Effector memory CD8-positive, alpha-beta T cell (primary cell): Measurements from ENCODE around the gene MRPL54.

Experiments
- ATAC-seq: fragments of 150-1000 bp; cut with Tn5 transposase; replicated peaks from 2 replicates; pipeline ENCODE4 v1.10.0; 2021; ENCODE audit warnings: mild to moderate bottlenecking, moderate library complexity
- DNase-seq, 3 experiments: peaks; one replicate each; pipeline ENCODE4 v3.0.0; 2021
- H3K27ac Mint-ChIP-seq, 2 donors: one replicate each; pipeline ENCODE4 v1.8.0; 2022; ENCODE audit warnings: mild to moderate bottlenecking in 2 of 2, mixed read lengths in 2 of 2, moderate library complexity in 2 of 2
- H3K27me3 Mint-ChIP-seq, 2 donors: one replicate each; pipeline ENCODE4 v1.8.0; 2022; ENCODE audit warnings: mixed read lengths in 2 of 2
- H3K36me3 Mint-ChIP-seq: one replicate; pipeline ENCODE4 v1.8.0; 2022; ENCODE audit warnings: mild to moderate bottlenecking, moderate library complexity, mixed read lengths; ENCODE audit not compliant: insufficient read depth
- H3K4me1 Mint-ChIP-seq, 2 donors: one replicate each; pipeline ENCODE4 v1.8.0; 2022; ENCODE audit warnings: low read depth in 2 of 2, mixed read lengths in 2 of 2
- H3K4me3 Mint-ChIP-seq, 2 donors: one replicate each; pipeline ENCODE4 v1.8.0; 2022; ENCODE audit warnings: mild to moderate bottlenecking in 2 of 2, mixed read lengths in 2 of 2, moderate library complexity in 2 of 2
- H3K9me3 Mint-ChIP-seq, 2 donors: one replicate each; pipeline ENCODE4 v1.8.0; 2022; ENCODE audit warnings: mixed read lengths in 2 of 2

MRPL54 gene

GRCh38 chr19:3788996-3789778 is 26.7 kb downstream of the MRPL54 start:
- peaks cover 19% of the 10 kb centered on the region for H3K36me3 Mint-ChIP-seq
- H3K27me3 Mint-ChIP-seq = no peaks in the 10 kb centered on the region
- ATAC-seq (peak; percentile 74), DNase-seq (peak; percentile 53 to 61 (median 53))
- no peaks in the 10 kb centered on the region for H3K9me3 Mint-ChIP-seq
- H3K27ac Mint-ChIP-seq = peak overlapping the region; percentile 85 to 87
- H3K4me3 Mint-ChIP-seq = peak overlapping the region; percentile 81 to 83
- peaks cover 35 to 42% of the 10 kb centered on the region in 2 donors for H3K4me1 Mint-ChIP-seq

- DNase-seq (no peak), ATAC-seq (no peak)
Measured at GRCh38 chr19:3790209-3790734, 27.8 kb downstream of the MRPL54 start.

GRCh38 chr19:3790941-3791340 is 28.5 kb downstream of the MRPL54 start:
- DNase-seq (no peak), ATAC-seq (no peak)
- Mint-ChIP-seq H3K9me3 (no peaks in the 10 kb centered on the region), H3K4me1 (peaks cover 31 to 40% of the 10 kb centered on the region in 2 donors), H3K27ac (peak overlapping the region; percentile 85 to 87), H3K27me3 (no peaks in the 10 kb centered on the region), H3K36me3 (peaks cover 11% of the 10 kb centered on the region), H3K4me3 (peak overlapping the region; percentile 81 to 83)

More at GRCh38 chr19:3790209-3790734, 27.8 kb downstream of the MRPL54 start:
- Mint-ChIP-seq H3K9me3 (no peaks in the 10 kb centered on the region), H3K27ac (peak overlapping the region; percentile 85 to 87), H3K4me1 (peaks cover 31 to 40% of the 10 kb centered on the region in 2 donors), H3K27me3 (no peaks in the 10 kb centered on the region), H3K4me3 (peak overlapping the region; percentile 81 to 83), H3K36me3 (peaks cover 11% of the 10 kb centered on the region)

GRCh38 chr19:3792114-3792513 is 29.6 kb downstream of the MRPL54 start:
- no peak for DNase-seq
- peaks cover 5% of the 10 kb centered on the region for H3K36me3 Mint-ChIP-seq
- ATAC-seq = no peak
- no peak overlapping the region for H3K4me3 Mint-ChIP-seq
- H3K27ac Mint-ChIP-seq = peak overlapping the region in 1 of 2 donors; percentile 65
- peaks cover 6% of the 10 kb centered on the region in 2 donors for H3K9me3 Mint-ChIP-seq
- peaks cover 38 to 44% of the 10 kb centered on the region in 2 donors for H3K4me1 Mint-ChIP-seq
- no peaks in the 10 kb centered on the region for H3K27me3 Mint-ChIP-seq

GRCh38 chr19:3793799-3794198 is 31.3 kb downstream of the MRPL54 start:
- ATAC-seq = no peak
- no peak overlapping the region for H3K27ac Mint-ChIP-seq
- peaks cover 5% of the 10 kb centered on the region for H3K36me3 Mint-ChIP-seq
- peaks cover 6 to 7% of the 10 kb centered on the region in 2 donors for H3K9me3 Mint-ChIP-seq
- H3K4me1 Mint-ChIP-seq = peaks cover 38 to 46% of the 10 kb centered on the region in 2 donors
- DNase-seq = no peak
- H3K27me3 Mint-ChIP-seq = no peaks in the 10 kb centered on the region
- no peak overlapping the region for H3K4me3 Mint-ChIP-seq

- Mint-ChIP-seq H3K4me3 (peak overlapping the region in 1 of 2 donors; percentile 57), H3K9me3 (peaks cover 6 to 7% of the 10 kb centered on the region in 2 donors), H3K27me3 (no peaks in the 10 kb centered on the region), H3K27ac (peak overlapping the region in 1 of 2 donors; percentile 56), H3K4me1 (peaks cover 31 to 40% of the 10 kb centered on the region in 2 donors), H3K36me3 (no peaks in the 10 kb centered on the region)
- no peak for DNase-seq
- ATAC-seq = no peak
Measured at GRCh38 chr19:3796358-3796757, 33.9 kb downstream of the MRPL54 start.

- peak; percentile 82 for ATAC-seq
- Mint-ChIP-seq H3K27me3 (no peaks in the 10 kb centered on the region), H3K36me3 (no peaks in the 10 kb centered on the region), H3K9me3 (peaks cover 6 to 7% of the 10 kb centered on the region in 2 donors), H3K4me3 (peak overlapping the region; percentile 52 to 57), H3K27ac (peak overlapping the region in 1 of 2 donors; percentile 56), H3K4me1 (peaks cover 35 to 37% of the 10 kb centered on the region in 2 donors)
- DNase-seq = peak; percentile 33 to 40 (median 37)
Measured at GRCh38 chr19:3798137-3798536, 35.7 kb downstream of the MRPL54 start.

- Mint-ChIP-seq H3K9me3 (peaks cover 6 to 7% of the 10 kb centered on the region in 2 donors), H3K4me3 (peak overlapping the region; percentile 65 to 68), H3K27me3 (no peaks in the 10 kb centered on the region), H3K4me1 (peaks cover 35 to 39% of the 10 kb centered on the region in 2 donors), H3K27ac (peak overlapping the region; percentile 44 to 86), H3K36me3 (no peaks in the 10 kb centered on the region)
- no peak for DNase-seq
- ATAC-seq = no peak
Measured at GRCh38 chr19:3800996-3801395, 38.5 kb downstream of the MRPL54 start.

- Mint-ChIP-seq H3K4me1 (peaks cover 37 to 38% of the 10 kb centered on the region in 2 donors), H3K4me3 (peak overlapping the region; percentile 65 to 68), H3K27ac (peak overlapping the region; percentile 44 to 86), H3K9me3 (peaks cover 4 to 6% of the 10 kb centered on the region in 2 donors), H3K27me3 (no peaks in the 10 kb centered on the region), H3K36me3 (peaks cover 4% of the 10 kb centered on the region)
- ATAC-seq (peak; percentile 81), DNase-seq (peak; percentile 60 to 69 (median 67))
Measured at GRCh38 chr19:3801412-3802096, 39.1 kb downstream of the MRPL54 start.

- H3K27me3 Mint-ChIP-seq = no peaks in the 10 kb centered on the region
- DNase-seq (no peak), ATAC-seq (no peak)
- H3K36me3 Mint-ChIP-seq = peaks cover 5% of the 10 kb centered on the region
- H3K27ac Mint-ChIP-seq = peak overlapping the region in 1 of 2 donors; percentile 66
- H3K9me3 Mint-ChIP-seq = no peaks in the 10 kb centered on the region
- peak overlapping the region in 1 of 2 donors; percentile 48 for H3K4me3 Mint-ChIP-seq
- H3K4me1 Mint-ChIP-seq = peaks cover 32 to 37% of the 10 kb centered on the region in 2 donors
Measured at GRCh38 chr19:3803114-3803888, 40.8 kb downstream of the MRPL54 start.

GRCh38 chr19:3803986-3804385 is 41.5 kb downstream of the MRPL54 start:
- ATAC-seq (no peak), DNase-seq (no peak)
- H3K9me3 Mint-ChIP-seq = no peaks in the 10 kb centered on the region
- H3K4me1 Mint-ChIP-seq = peaks cover 35 to 36% of the 10 kb centered on the region in 2 donors
- no peaks in the 10 kb centered on the region for H3K27me3 Mint-ChIP-seq
- peak overlapping the region in 1 of 2 donors; percentile 66 for H3K27ac Mint-ChIP-seq
- H3K4me3 Mint-ChIP-seq = peak overlapping the region in 1 of 2 donors; percentile 48
- H3K36me3 Mint-ChIP-seq = peaks cover 5% of the 10 kb centered on the region

- Mint-ChIP-seq H3K4me1 (peaks cover 32% of the 10 kb centered on the region in 2 donors), H3K36me3 (peaks cover 5% of the 10 kb centered on the region), H3K4me3 (no peak overlapping the region), H3K27me3 (no peaks in the 10 kb centered on the region), H3K27ac (peak overlapping the region in 1 of 2 donors; percentile 66), H3K9me3 (no peaks in the 10 kb centered on the region)
- no peak for DNase-seq
- ATAC-seq = no peak
Measured at GRCh38 chr19:3804429-3804828, 41.9 kb downstream of the MRPL54 start.

GRCh38 chr19:3805859-3806258 is 43.4 kb downstream of the MRPL54 start:
- ATAC-seq = no peak
- H3K4me1 Mint-ChIP-seq = peaks cover 27 to 29% of the 10 kb centered on the region in 2 donors
- H3K27me3 Mint-ChIP-seq = no peaks in the 10 kb centered on the region
- peaks cover 5% of the 10 kb centered on the region for H3K36me3 Mint-ChIP-seq
- H3K9me3 Mint-ChIP-seq = no peaks in the 10 kb centered on the region
- no peak for DNase-seq
- no peak overlapping the region for H3K4me3 Mint-ChIP-seq
- no peak overlapping the region for H3K27ac Mint-ChIP-seq
